Measurements from ENCODE around the gene OPA3.

The OPA3 gene

GRCh38 chr19:45595814-45596213, 11.2 kb upstream of the OPA3 start:
- no peak overlapping the region for H3K4me3 ChIP-seq (ENCODE audit: low read depth, low read length)
- no peak for TF ChIP-seq CTCF (IDR thresholded peaks at IDR 0.05; ENCODE audit: low read depth, low read length)

GRCh38 chr19:45593520-45593919, 8.9 kb upstream of the OPA3 start:
- H3K4me3 ChIP-seq (ENCODE audit: low read depth, low read length): no peak overlapping the region
- no peak for TF ChIP-seq CTCF (IDR thresholded peaks at IDR 0.05; ENCODE audit: low read depth, low read length)

GRCh38 chr19:45592366-45592765, 7.8 kb upstream of the OPA3 start:
- H3K4me3 ChIP-seq (ENCODE audit: low read depth, low read length): no peak overlapping the region
- TF ChIP-seq CTCF (IDR thresholded peaks at IDR 0.05; ENCODE audit: low read depth, low read length): no peak

GRCh38 chr19:45591638-45592005, 7.0 kb upstream of the OPA3 start:
- H3K4me3 ChIP-seq (ENCODE audit: low read depth, low read length): no peak overlapping the region
- TF ChIP-seq CTCF (IDR thresholded peaks at IDR 0.05; ENCODE audit: low read depth, low read length): no peak

GRCh38 chr19:45591004-45591637, 6.5 kb upstream of the OPA3 start:
- no peak overlapping the region for H3K4me3 ChIP-seq (ENCODE audit: low read depth, low read length)
- TF ChIP-seq CTCF (IDR thresholded peaks at IDR 0.05; ENCODE audit: low read depth, low read length): 0 out of 2 replicates have a peak, but pooled peaks have one; percentile 22

GRCh38 chr19:45590300-45591003, 5.8 kb upstream of the OPA3 start:
- TF ChIP-seq CTCF (IDR thresholded peaks at IDR 0.05; ENCODE audit: low read depth, low read length): no peak
- no peak overlapping the region for H3K4me3 ChIP-seq (ENCODE audit: low read depth, low read length)

GRCh38 chr19:45589768-45590167, 5.2 kb upstream of the OPA3 start:
- TF ChIP-seq CTCF (IDR thresholded peaks at IDR 0.05; ENCODE audit: low read depth, low read length): no peak

More at GRCh38 chr19:45589768-45590167, 5.2 kb upstream of the OPA3 start:
- no peak overlapping the region for H3K4me3 ChIP-seq (ENCODE audit: low read depth, low read length)

All from WI38 (cell line).